Limb (tissue), 2 donors: ENCODE measurements around the gene NUDC.
A peak's percentile ranks its signal among the peaks of the same experiment; 100 is the strongest.
"Not testable (repeated sequence)": the region's sequence is repeated elsewhere in the genome, so short reads cannot be mapped to it uniquely, and the experiment has no call there.

Experiments used
- DNase-seq, 2 donors: peaks; one replicate each; pipeline ENCODE4 v3.0.0-alpha.2; 2016; ENCODE audit errors: extremely low spot score in 2 of 2

NUDC gene

GRCh38 chr1:26989403-26990109, 68.0 kb downstream of the NUDC start:
- not testable (repeated sequence) for DNase-seq

GRCh38 chr1:26991310-26992116, 70.0 kb downstream of the NUDC start:
- DNase-seq = no peak

- peak; percentile 53 to 91 for DNase-seq
Measured at GRCh38 chr1:26993237-26994019, 71.9 kb downstream of the NUDC start, which contains the start of gene TRNP1. Gene TRNP1 (plus strand): TSS chr1:26993692. CDS start chr1:26993787, 95 bp downstream.

- DNase-seq = no peak
Measured at GRCh38 chr1:26994020-26994786, 72.7 kb downstream of the NUDC start.

GRCh38 chr1:26994787-26995517, 73.4 kb downstream of the NUDC start:
- DNase-seq = no peak

GRCh38 chr1:26996024-26996423, 74.5 kb downstream of the NUDC start:
- no peak for DNase-seq
